Colonic mucosa (tissue), 4 donors: ENCODE results near the gene PLA2G4B. TPM values are rescaled to one million over a fixed set of nuclear protein-coding genes. Genes with fewer than 3 reads are reported as not detected.

ENCODE experiments used
- DNase-seq: peaks from one replicate; pipeline ENCODE4 v3.0.0-alpha.2; 2020
- H3K27ac ChIP-seq: fragments of 200-600 bp; one replicate; pipeline ENCODE4 v1.8.0; 2021
- H3K27me3 ChIP-seq: fragments of 200-600 bp; one replicate; pipeline ENCODE4 v1.8.0; 2021
- H3K36me3 ChIP-seq: fragments of 200-600 bp; one replicate; pipeline ENCODE4 v1.8.0; 2021
- H3K4me1 ChIP-seq: fragments of 200-600 bp; one replicate; pipeline ENCODE4 v1.8.0; 2021; ENCODE audit warnings: mild to moderate bottlenecking
- H3K4me3 ChIP-seq: fragments of 200-600 bp; one replicate; pipeline ENCODE4 v1.8.0; 2021
- H3K9ac ChIP-seq, 2 donors: one replicate each; pipeline ENCODE4 v1.7.0; 2013; ENCODE audit warnings: control low read depth in 2 of 2, low read depth in 2 of 2, low read length in 2 of 2
- H3K9me3 ChIP-seq: fragments of 200-600 bp; one replicate; pipeline ENCODE4 v1.8.0; 2021
- CTCF ChIP-seq: fragments of 200-600 bp; IDR thresholded peaks from one replicate; pipeline ENCODE4 v1.8.0; 2022; ENCODE audit warnings: antibody characterized with exemption, mild to moderate bottlenecking
- intact Hi-C: fragments of 100-400 bp; cut with DNase I; formaldehyde crosslinking; loops from one replicate; pipeline ENCODE4 v1.14.1; 2022
- total RNA-seq, 2 donors: library from RNA; stranded (reverse); fragmentation: NEBNext Ultra II Directional in 1 of 2; extraction: Animal tissue kit (Norgen Biotek cat#: 25700) in 1 of 2; gene quantifications; one replicate each; pipeline ENCODE4 v1.2.1, GENCODE V29; 2021
- donor health status: healthy.
- donor health status: DM: no; HTN: no; CAD: no.
- donor health status: DM: no; HTN: no; CAD: no.

The PLA2G4B gene
- total RNA-seq, 2 donors from 2014 or later, result 2.2 to 6.2 TPM

- no peak for DNase-seq
- Histone ChIP-seq H3K27ac (no peak overlapping the region), H3K4me3 (no peak overlapping the region), H3K36me3 (no peaks in the 10 kb centered on the region), H3K4me1 (no peaks in the 10 kb centered on the region), H3K9me3 (no peaks in the 10 kb centered on the region), H3K27me3 (no peaks in the 10 kb centered on the region), H3K9ac (no peak overlapping the region)
- no peak for TF ChIP-seq CTCF
- intact Hi-C loops, result no loop called here
These were observed 28.4 kb downstream of the PLA2G4B start for GRCh38 chr15:41866872-41867579.

GRCh38 chr15:41868321-41868720 lies 29.7 kb downstream of the PLA2G4B start:
- Histone ChIP-seq H3K27me3 (no peaks in the 10 kb centered on the region), H3K4me1 (no peaks in the 10 kb centered on the region), H3K4me3 (no peak overlapping the region), H3K9ac (no peak overlapping the region), H3K9me3 (no peaks in the 10 kb centered on the region), H3K27ac (no peak overlapping the region), H3K36me3 (no peaks in the 10 kb centered on the region)
- intact Hi-C loops, result no loop called here
- no peak for DNase-seq
- TF ChIP-seq CTCF, result no peak

GRCh38 chr15:41869770-41870688 lies 31.4 kb downstream of the PLA2G4B start:
- no peaks in the 10 kb centered on the region for H3K27me3 ChIP-seq
- no peak overlapping the region for H3K4me3 ChIP-seq
- intact Hi-C loops, result no loop called here
- no peaks in the 10 kb centered on the region for H3K36me3 ChIP-seq
- no peak overlapping the region for H3K9ac ChIP-seq
- TF ChIP-seq CTCF, result no peak
- no peaks in the 10 kb centered on the region for H3K9me3 ChIP-seq
- H3K27ac ChIP-seq, result no peak overlapping the region
- H3K4me1 ChIP-seq, result no peaks in the 10 kb centered on the region
- no peak for DNase-seq

GRCh38 chr15:41870689-41871081 lies 32.0 kb downstream of the PLA2G4B start:
- H3K4me1 ChIP-seq, result no peaks in the 10 kb centered on the region
- H3K9ac ChIP-seq, result no peak overlapping the region
- H3K4me3 ChIP-seq, result no peak overlapping the region
- DNase-seq, result no peak
- no peaks in the 10 kb centered on the region for H3K9me3 ChIP-seq
- TF ChIP-seq CTCF, result no peak
- no peak overlapping the region for H3K27ac ChIP-seq
- H3K27me3 ChIP-seq, result no peaks in the 10 kb centered on the region
- H3K36me3 ChIP-seq, result no peaks in the 10 kb centered on the region
- intact Hi-C loops, result no loop called here

- H3K9ac ChIP-seq, result no peak overlapping the region
- no peaks in the 10 kb centered on the region for H3K36me3 ChIP-seq
- no peak overlapping the region for H3K4me3 ChIP-seq
- H3K4me1 ChIP-seq, result no peaks in the 10 kb centered on the region
- no peaks in the 10 kb centered on the region for H3K9me3 ChIP-seq
- no peak for DNase-seq
- no peak overlapping the region for H3K27ac ChIP-seq
- intact Hi-C loops, result no loop called here
- no peak for TF ChIP-seq CTCF
- no peaks in the 10 kb centered on the region for H3K27me3 ChIP-seq
These were observed 32.7 kb downstream of the PLA2G4B start for GRCh38 chr15:41871175-41871905.
